Neural progenitor cell (in vitro differentiated cells): ENCODE measurements around the gene ITPR1.

ENCODE experiments used
- CTCF ChIP-seq: fragments of 200-600 bp; sonication (generic); IDR thresholded peaks from 2 replicates; pipeline ENCODE4 v1.5.1; 2017; ENCODE audit warnings: antibody characterized with exemption, mild to moderate bottlenecking
- EZH2 ChIP-seq: fragments of 200-600 bp; sonication (generic); IDR thresholded peaks from 2 replicates; pipeline ENCODE4 v1.6.1; 2017; ENCODE audit warnings: antibody characterized with exemption, mild to moderate bottlenecking, moderate library complexity

- TF ChIP-seq CTCF (no peak), EZH2 (no peak)
Observed at GRCh38 chr3:4627651-4628375, 134.7 kb downstream of the ITPR1 start.
